ENCODE data around the gene MKRN1.
A peak's percentile ranks its signal among the peaks of the same experiment; 100 is the strongest.
"Not testable (repeated sequence)": the region's sequence is repeated elsewhere in the genome, so short reads cannot be mapped to it uniquely, and the experiment has no call there.

MKRN1 gene, protein sequence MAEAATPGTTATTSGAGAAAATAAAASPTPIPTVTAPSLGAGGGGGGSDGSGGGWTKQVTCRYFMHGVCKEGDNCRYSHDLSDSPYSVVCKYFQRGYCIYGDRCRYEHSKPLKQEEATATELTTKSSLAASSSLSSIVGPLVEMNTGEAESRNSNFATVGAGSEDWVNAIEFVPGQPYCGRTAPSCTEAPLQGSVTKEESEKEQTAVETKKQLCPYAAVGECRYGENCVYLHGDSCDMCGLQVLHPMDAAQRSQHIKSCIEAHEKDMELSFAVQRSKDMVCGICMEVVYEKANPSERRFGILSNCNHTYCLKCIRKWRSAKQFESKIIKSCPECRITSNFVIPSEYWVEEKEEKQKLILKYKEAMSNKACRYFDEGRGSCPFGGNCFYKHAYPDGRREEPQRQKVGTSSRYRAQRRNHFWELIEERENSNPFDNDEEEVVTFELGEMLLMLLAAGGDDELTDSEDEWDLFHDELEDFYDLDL

DNA sequence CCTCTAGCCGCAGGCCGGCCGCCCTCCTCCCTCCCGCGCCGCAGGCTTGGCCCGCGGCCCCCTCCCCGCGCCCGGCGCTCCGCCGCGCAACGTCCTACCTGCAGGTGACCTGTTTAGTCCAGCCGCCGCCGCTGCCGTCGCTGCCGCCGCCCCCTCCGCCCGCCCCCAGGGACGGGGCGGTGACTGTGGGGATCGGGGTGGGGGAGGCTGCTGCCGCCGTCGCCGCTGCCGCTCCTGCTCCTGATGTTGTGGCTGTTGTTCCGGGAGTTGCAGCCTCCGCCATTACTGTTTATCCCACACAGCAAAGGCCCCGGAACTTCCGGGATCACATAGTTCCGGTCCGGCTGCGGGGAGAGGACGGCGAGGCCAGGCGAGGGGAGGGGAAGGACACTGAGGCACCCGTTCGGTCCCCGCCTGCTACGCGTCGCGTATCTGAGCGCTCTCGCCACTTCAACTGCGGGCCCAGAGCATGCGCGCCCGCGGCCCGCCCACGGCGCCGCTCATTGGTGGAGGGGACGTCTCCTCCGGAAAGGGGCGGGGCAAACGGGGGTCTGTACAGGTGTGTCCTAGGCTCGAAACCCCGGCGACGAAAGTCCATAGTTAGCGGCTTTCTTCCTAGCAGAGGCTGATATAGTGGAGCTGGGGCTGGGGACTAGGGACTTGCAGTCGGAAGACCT lies at the start of gene MKRN1:
MKRN1 (minus strand) TSS at position 444 of the 677 bp plus-strand sequence; CDS start at position 283, 161 bp downstream.
- peak; percentile 88 to 89 (median 88) for DNase-seq (ENCODE audit: low read depth in 2 of 3, low spot score in 1 of 3)

DNA sequence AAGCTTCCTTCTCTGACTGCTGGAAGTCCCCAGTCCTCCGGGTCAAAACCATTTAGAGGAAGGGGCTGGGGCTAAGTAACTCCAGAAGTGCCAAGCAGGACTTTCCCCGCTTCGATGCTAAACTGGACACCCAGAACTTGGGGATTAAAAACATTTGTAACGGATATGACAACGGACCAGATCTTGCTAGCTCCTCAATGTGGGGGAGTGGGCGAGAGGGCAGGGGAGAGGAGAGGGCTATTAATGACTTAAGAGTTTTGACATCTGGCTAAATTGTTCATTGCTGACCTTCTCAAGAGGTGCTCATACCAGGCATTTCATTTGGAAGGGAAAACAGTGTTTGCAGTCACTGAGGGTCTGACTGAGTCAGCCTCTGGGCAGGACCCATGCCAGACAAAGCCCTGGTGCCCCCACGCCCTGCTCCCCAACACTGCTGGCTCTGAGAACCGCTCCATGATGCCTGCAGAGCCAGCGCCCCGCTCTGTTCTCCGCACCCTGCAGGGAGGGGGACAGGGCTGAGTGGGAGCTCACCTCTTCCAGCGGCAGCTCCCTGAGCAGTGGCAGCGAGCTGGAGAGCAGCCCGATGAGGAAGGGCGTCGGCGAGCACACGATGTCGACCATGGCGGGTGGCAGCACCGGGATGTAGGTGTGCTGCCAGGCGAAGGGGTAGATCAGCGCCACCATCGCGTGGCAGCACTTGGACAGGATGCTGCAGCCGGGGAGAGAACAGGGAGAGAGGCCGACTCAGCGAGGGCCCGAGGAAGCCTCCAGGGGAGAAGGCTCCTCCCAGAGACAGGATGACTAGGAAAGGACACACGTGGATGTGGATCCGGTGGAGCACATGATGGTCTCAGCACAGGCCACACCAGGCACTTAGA lies 47.7 kb upstream of the MKRN1 start:
- no peak for DNase-seq (ENCODE audit: low read depth in 2 of 3, low spot score in 1 of 3)

DNA sequence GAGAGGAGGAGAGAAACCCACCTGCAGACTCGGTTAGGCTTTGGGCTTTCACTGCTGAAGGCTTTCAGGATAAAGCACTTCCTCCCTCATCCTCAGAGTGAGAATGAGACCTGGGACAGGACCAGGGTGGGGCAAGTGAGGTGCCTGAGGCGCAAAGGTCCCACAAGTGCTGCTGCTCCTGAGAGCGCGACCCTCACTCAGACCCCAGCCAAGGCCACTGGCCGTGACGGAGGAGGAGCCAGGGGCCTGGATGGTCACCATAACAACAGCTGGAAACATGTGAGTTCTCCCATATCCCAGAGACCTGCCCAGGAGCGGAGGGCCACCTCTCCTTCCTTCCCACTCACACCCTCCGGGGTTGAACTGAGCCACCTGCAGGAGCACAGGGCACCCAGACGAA lies 46.9 kb upstream of the MKRN1 start:
- no peak for DNase-seq (ENCODE audit: low read depth in 2 of 3, low spot score in 1 of 3)

DNA sequence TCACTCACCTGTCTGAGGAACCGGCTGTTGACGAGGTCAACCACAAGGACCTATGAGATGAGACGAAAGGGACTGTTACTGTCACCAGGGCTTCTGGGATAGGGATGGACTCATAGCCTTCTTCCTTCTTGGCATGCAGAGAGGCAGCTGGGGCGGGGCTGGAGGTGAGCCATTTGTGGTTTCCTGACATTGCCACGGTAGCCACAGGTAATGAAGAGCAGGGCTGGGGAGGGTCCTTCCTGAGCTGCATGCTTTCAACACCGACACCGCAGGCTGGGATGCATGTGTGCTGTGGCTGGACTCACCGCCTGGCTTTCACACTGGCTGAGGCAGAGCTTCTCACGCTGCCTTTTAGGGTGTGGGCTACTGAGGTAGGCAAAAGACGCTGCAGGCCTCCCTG lies 46.4 kb upstream of the MKRN1 start:
- DNase-seq (ENCODE audit: low read depth in 2 of 3, low spot score in 1 of 3), result peak in 2 of 3 donors; percentile 15 to 17

DNA sequence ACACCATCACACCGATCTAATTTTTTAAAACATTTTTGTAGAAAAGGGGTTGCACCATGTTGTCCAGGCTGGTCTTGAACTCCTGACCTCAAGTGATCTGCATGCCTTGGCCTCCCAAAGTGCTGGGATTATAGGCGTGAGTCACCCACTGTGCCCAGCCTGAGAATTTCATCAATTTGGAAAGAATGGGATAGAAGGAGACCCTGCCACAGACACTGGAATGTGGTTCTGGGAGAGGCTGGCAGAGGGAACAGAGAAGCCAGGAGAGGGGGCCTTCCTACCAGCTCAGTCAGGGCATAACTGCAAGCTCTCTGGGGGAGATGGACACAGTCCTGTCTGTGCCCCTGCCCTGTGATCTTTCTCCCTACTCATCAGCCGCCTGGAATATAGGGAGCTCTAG lies 42.1 kb upstream of the MKRN1 start:
- DNase-seq (ENCODE audit: low read depth in 2 of 3, low spot score in 1 of 3), result no peak

DNA sequence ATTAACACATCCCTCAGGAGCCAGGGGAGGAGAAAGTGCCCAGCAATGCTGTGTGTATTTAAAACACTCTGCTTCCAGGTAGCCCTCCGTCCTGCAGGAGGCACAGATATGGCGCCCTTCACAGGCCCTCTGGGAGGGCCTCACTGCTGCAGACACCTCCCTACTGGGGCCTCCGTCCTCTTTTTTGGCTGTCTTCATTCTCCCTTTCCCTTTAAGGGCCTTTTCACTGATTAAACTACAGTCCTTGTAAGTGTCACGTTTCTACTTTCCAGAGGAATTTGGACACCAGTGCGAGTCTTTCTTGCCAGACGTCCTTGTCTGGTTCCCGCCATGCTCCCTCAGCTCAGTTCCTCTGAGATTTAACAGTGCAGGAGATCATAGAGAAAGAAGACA lies 39.7 kb upstream of the MKRN1 start:
- DNase-seq (ENCODE audit: low read depth in 2 of 3, low spot score in 1 of 3), result no peak

DNA sequence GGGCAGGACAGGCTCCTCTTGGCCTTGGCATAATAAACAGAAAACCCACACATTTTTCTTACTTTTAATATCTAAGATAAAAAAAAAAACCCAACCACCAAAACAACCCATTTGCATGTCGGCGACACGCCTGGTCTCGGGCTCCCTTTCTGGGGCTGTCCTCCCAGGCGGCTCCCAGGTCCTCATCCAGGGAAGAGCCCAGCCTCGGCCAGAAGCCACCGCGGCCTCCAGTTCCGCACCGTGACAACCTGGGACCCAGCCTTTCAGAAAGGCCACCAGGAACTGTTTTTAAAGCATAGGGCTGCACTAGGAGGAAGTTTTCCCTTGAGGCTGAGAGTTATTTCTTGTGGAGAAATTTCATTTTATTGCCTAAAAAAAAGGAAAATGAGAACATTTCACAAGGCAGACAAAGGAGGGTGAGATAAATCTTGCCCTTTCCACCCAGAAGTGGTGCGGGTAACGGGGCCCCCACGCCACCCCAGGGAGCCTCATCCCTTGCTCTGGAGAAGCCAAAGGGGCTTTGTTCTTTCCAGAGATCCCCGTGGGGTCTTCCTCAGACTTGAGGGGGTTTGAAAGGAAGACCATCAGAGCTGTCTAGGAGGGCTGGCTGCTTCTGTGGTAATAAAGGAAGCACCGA lies 39.2 kb upstream of the MKRN1 start:
- DNase-seq (ENCODE audit: low read depth in 2 of 3, low spot score in 1 of 3), result no peak

DNA sequence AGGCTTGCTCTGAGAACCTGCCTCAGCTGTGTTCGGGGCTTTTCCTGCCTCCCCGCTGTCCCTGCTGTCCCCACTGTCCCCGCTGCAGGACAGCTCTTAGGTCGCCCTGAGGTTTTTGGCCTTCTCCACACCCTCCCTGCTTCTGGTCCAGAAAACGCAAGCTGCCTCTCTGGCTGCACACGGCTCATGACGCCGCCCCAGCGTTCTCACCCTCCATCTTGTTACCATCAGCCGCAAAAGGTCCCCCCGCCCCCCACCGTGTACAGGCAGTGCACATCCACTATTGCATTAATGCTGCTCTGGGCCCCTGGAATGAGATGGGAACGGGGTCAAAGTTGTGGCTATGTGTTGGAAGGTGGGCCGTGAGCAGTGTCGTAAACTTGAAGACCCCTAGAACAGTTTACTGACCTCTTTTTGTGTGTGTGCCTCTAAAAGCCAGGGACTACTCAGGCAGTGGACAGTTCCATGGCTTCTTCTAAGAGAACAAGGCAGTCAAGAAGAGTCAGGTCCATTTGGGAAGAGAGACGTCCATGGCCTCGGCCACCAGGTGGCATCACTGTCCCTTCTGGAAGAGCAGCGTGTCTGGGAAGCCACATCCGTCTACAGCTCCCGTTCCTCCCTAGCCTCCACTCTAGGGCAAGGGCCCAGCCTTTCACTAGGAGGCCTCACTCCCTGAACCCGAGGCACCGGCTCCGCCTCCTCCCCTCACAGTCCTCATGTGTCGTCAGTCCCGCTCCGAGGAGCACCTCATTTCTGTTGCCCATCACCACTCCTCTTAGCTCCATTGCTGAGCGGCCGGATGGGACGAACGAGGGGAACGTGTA lies 38.5 kb upstream of the MKRN1 start:
- peak; percentile 61 to 73 (median 67) for DNase-seq (ENCODE audit: low read depth in 2 of 3, low spot score in 1 of 3)

DNA sequence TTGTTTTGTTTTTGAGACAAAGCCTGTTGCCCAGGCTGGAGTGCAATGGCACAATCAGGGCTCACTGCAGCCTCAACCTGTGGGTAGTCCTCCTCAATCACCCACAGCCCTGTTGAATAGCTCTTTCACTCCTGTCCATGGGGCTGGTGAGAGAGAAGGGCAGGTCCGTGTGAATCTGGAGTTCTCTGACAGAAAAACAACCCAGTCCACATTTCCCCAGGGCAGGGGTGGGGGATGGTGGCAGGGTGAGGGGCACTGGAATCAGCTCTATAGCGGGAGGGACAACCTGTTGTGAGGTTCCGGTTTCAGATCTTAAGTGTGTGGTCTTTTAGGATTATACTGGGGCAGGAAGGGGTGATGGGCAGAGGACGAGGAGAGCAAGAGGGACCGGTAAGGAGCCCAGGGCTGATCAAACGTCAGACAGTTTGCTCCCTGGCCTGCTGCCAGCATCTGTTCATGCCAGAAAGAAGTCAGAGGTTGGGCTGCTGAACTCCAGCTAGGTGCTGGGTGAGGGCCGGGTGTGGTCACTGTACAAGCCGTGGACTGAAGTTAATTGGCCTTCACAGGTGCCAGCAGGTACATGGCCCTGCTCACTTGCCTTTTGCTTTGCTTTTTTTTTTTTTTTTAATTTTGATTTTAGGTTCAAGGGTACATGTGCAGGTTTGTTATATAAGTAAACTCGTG lies 33.2 kb upstream of the MKRN1 start:
- DNase-seq (ENCODE audit: low read depth in 2 of 3, low spot score in 1 of 3), result no peak

DNA sequence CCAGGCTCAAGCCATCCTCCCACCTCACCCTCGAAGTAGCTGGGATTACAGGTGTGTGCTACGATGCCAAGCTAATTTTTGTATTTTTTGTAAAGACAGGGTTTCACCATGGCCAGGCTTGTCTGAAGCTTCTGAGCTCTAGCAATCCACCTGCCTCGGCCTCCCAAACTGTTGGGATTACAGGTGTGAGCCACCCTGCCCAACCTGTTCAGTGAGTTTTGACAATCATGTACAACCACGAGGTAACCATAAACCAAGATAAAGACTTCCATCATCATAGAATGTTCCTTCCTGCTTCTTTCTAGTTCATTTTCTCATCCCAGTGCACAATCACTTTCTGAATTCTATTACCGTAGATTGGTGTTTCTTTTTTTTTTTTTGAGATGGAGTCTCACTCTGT lies 30.5 kb upstream of the MKRN1 start:
- DNase-seq (ENCODE audit: low read depth in 2 of 3, low spot score in 1 of 3), result no peak

DNA sequence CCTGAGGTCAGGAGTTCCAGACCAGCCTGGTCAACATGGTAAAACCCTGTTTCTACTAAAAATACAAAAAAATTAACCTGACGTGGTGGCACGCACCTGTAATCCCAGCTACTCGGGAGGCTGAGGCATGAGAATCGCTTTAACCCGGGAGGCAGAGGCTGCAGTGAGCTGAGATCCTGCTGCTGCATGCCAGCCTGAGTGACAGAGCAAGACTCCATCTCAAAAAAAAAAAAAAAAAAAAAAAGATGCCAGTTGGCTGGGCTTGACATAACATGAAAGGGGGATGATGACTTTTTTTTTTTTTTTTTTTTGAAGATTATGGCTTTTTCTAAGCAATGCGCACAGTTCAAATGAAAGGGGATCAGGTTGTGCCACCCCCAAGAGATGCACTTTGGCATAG lies 28.3 kb upstream of the MKRN1 start:
- not testable (repeated sequence) for DNase-seq (ENCODE audit: low read depth in 2 of 3, low spot score in 1 of 3)

DNA sequence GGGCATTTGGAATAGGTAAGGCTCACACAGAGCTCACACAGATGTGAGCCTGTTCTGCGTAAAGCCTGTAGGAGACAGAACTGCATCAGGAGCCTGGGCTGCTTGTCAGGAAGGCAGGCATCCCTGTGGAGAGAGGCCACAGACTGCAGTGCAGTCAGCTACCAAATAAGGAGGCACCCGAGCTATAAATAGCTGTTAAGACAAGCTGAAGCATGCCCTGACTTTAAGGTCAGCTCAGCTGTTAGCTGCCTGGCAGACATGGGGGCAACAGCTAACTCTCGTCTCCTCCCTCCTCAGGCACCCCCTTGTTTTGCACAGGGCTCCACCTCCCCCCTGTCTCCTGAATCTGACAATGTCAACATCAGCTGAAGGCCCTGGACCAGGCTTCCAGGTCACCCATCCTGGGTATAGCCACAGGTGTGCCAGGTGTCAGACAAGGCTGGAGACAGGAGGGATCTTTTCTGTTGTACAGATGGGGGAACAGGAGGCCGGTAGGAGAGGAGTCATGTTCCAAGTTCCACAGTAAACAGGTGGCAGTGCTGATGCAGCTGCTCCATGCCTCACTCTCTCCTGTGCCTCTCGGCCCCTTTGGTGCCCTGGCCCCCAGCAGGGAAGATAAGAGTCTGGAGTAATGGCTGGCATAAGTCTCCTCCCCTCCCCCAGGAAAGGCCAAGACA lies 27.6 kb upstream of the MKRN1 start:
- no peak for DNase-seq (ENCODE audit: low read depth in 2 of 3, low spot score in 1 of 3)

DNA sequence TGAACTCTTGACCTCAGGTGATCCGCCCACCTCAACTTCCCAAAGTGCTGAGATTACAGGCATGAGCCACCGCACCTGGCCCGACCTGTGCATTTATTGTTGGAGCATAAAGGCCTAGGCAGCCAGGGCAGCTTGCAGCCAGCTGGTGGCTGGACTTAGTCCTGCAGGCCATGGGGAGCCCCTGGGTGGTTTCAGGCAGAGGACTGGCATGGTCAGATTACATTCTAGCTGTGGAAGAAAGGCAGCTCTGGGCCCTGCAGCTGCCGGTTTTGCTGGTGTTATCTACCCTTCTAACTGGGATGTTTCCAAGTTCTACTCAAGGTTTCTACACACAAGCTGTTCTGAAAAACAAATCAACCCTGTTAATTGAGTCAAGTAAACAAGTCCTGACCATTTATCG lies 22.7 kb upstream of the MKRN1 start:
- DNase-seq (ENCODE audit: low read depth in 2 of 3, low spot score in 1 of 3), result no peak

DNA sequence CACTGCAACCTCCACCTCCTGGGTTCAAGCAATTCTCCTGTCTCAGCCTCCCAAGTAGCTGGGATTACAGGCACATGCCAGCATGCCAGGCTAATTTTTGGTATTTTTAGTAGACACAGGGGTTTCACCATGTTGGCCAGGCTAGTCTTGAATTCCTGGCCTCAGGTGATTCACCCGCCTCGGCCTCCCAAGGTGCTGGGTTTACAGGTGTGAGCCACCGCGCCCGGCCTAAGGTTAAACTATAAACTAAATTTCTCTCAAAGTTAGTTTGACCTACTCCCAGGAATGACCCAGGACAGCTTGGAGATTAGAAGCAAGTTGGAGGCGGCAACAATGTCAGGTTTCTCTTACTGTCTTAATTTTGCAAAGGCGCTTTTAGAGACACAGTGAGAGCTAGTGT lies 18.5 kb upstream of the MKRN1 start:
- DNase-seq (ENCODE audit: low read depth in 2 of 3, low spot score in 1 of 3), result not testable (repeated sequence)

DNA sequence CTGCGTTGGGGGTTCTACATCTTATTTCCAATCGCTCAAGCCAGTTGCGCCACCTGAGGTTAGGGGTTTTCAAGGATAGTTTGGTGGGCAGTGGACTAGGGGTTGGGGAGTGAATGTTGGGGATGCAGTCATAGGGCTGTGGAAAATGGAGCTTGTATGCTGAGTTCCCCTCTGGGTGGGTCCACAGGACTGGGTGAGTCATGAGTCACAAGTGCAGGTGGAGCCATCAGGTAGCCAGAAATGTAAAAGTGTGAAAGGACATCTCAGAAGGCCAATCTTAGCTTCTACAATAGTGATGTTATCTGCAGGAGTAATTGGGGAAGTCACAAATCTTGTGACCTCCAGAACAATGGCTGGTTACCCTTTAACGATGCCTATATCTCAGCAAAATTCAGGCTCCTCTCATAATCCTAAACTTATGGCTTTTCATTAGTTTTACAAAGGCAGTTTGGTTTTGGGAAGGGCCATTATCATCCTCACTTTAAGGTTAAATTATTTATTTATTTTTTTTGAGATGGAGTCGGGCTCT lies 18.0 kb upstream of the MKRN1 start:
- DNase-seq (ENCODE audit: low read depth in 2 of 3, low spot score in 1 of 3), result no peak

DNA sequence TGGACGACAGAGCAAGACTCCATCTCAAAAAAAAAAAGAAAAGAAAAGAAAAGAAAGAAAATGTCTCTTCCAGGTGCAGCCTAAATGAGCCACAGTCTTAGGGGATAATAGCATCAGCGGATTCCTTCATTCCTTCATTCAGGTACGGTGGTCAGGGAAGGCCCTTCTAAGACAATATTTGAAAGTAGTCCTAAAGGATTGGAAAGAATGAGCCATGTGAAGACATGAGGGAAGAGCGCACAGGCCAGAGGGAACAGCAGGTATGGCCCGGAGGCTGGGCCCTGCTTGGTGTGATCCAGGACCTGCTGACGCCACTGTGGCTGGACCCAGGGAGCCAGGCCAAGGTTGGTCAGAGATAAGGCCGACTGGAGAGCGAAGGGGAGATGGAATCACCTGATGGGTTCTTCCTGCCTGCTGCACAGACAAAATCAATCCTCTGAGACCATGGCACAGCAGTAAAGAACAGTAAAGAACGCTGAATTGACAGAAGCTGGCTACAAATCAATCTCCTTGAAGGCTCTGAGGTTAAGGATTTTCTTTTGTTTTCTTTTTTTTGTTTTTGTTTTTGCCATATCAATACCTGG lies 16.3 kb upstream of the MKRN1 start:
- DNase-seq (ENCODE audit: low read depth in 2 of 3, low spot score in 1 of 3), result no peak

DNA sequence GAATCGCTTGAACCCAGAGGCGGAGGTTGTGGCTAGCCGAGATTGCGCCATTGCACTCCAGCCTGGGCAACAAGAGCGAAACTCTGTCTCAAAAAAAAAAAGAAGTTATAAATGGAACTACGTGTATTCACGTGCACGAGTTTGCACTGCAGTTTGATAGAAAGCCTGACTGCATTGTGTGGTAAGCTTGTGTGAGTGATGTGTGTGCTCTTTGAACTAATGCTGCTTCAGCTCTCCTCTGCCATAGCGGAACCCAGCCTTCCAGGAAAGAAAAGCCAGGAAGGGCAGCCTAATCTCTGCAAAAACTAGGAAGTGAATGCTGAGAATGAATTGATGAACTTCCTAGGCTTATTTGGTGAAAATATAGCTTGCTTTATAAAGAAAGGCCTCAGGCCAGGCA lies 15.6 kb upstream of the MKRN1 start:
- no peak for DNase-seq (ENCODE audit: low read depth in 2 of 3, low spot score in 1 of 3)

DNA sequence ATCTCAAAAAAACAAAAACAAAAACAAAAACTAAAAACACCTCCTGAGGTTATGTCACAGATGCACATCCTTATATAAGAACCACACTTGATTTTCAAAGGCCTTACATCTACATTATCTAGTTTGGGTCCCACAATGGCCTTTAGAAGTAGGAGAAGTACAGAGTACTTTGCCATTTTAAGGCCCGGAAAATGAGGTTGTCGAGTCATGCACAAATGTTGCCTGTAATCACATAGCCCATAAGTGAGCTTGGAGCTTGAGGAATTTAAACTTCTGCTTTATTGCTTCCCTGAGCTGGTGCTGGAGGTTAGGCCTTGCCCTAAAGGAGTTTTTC lies 9.7 kb upstream of the MKRN1 start:
- no peak for DNase-seq (ENCODE audit: low read depth in 2 of 3, low spot score in 1 of 3)

All from stimulated activated CD4-positive, alpha-beta T cell treated with anti-CD3 and anti-CD28 coated beads, Interleukin-12 subunit alpha, Interleukin-12 subunit beta, amount 100 ng/mL, for 48 hours (primary cell).